ENCODE measurements around the gene PPP4C. TPM values are rescaled to one million over a fixed set of nuclear protein-coding genes. Genes with fewer than 3 reads are reported as not detected.

Gene PPP4C
- total RNA-seq, 1 donor from 2014 or later, result 68.9 TPM

DNA sequence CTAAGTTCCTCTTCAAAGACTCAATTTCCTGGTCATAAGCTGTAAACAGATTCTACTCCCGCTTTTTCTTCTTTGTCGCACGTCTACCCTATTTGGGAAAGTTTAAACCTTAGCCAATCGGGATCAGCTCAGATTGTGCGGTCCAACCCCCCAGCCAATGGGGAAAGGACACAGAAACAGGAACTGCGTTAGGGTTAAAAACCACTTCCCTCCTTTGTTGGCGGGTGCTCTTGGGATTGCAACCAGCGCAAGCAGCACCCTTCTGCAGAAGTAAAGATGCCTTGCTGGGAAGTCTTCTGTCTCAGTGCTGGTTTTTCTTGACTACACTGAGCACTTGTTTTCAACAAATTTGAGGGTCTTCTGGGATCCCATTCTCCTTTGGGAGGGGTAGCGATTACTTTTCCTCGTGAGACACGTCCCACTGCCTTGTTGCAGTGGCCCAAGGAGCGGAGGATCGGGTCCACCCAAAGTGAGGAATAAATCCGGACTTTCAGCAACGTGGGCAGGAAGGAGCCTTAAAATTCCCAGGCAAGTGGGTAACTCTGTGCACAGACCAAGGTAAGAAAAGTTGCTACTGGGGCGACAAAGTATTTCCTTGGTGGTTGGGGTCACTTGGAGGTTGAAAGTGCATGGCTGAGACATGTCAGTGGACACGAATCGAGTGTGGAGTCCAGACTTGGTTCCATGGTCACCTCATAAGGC, 21.2 kb downstream of the PPP4C start:
- Histone ChIP-seq H3K4me1 (peaks cover 43% of the 10 kb centered on the region), H3K4me3 (peak overlapping the region; percentile 86), H3K36me3 (peaks cover 20% of the 10 kb centered on the region), H3K9me3 (peaks cover 19% of the 10 kb centered on the region), H3K27me3 (ENCODE audit: low read depth) (no peaks in the 10 kb centered on the region), H3K27ac (peak overlapping the region; percentile 94)
- DNase-seq, result no peak
- TF ChIP-seq CTCF (IDR thresholded peaks at IDR 0.05), result no peak
- intact Hi-C loops (cut with DNase I), result no loop called here
- ATAC-seq, result no peak

DNA sequence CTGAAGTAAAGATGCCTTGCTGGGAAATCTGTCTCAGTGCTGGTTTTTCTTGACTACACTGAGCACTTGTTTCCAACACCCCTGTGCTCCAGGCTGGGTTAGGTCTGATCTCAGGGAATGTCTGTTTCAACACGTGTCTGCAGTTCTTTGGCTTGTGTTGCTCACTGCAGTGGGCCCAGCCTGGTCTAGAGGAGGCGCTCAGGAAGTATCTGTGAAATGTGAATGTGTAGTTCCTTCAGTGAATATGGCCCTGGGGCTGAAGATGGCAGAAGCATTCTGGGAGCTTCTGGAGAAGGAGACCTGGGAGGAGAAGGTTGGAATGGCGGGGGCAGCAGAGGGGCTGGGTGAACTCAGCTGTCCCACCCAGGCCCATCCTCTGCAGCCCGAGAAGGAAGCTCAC, 28.3 kb downstream of the PPP4C start:
- H3K9me3 ChIP-seq, result no peaks in the 10 kb centered on the region
- DNase-seq (no peak), ATAC-seq (peak; percentile 5)
- TF ChIP-seq CTCF (IDR thresholded peaks at IDR 0.05), result no peak
- H3K27me3 ChIP-seq (ENCODE audit: low read depth), result no peaks in the 10 kb centered on the region
- H3K36me3 ChIP-seq, result peaks cover 40% of the 10 kb centered on the region
- peak overlapping the region; percentile 63 for H3K27ac ChIP-seq
- no peaks in the 10 kb centered on the region for H3K4me1 ChIP-seq
- intact Hi-C loops (cut with DNase I), result no loop called here
- H3K4me3 ChIP-seq, result no peak overlapping the region

- peak overlapping the region; percentile 63 for H3K27ac ChIP-seq
- H3K4me1 ChIP-seq, result no peaks in the 10 kb centered on the region
- peak; percentile 83 for DNase-seq
Measured at GRCh38 chr16:30104492-30104891, 28.7 kb downstream of the PPP4C start.

DNA sequence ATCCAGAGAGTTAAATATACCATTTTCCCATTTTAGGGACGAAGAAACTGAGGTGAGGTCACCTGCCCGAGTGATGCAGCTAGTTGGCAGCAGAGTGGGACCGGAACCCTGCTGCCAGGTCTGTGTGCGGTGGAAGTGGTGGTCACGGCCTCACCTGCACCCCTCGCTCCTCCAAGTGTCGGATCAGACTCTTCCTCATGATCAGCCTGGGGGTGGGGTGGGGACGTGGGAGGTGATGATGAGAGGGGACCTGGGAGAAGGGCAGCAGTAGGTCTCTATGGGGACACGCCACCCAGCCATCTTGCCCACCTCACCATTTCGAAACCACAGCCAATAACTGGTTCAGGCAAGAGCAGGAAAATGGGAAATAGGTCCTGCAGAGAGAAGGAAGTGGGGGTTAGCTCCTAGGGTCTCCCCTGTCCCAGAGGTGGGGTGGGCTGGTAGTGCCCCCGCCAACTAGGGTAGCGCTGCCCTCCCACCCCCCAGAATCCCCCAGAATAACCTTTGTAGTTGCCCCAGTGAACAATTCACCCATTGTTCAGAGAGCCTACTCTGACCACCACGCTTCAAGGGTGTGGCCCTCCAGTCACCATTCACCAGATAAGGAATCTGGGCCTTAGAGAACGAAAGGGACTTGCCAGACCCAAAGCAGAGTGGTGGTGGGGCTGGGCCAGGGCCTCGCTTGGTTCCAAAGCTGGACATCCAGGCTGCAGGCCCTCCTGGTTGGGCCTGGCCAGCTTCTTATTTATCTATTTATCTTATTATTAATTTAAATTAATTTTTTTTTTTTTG, 32.5 kb downstream of the PPP4C start:
- DNase-seq, result no peak
- peaks cover 75% of the 10 kb centered on the region for H3K36me3 ChIP-seq

More at GRCh38 chr16:30104492-30104891, 28.7 kb downstream of the PPP4C start:
- peak; percentile 95 to 96 for ATAC-seq
- no peak overlapping the region for H3K4me3 ChIP-seq
- no peaks in the 10 kb centered on the region for H3K27me3 ChIP-seq (ENCODE audit: low read depth)
- TF ChIP-seq CTCF (IDR thresholded peaks at IDR 0.05), result no peak
- intact Hi-C loops (cut with DNase I), result no loop called here
- H3K9me3 ChIP-seq, result no peaks in the 10 kb centered on the region
- H3K36me3 ChIP-seq, result peaks cover 44% of the 10 kb centered on the region

DNA sequence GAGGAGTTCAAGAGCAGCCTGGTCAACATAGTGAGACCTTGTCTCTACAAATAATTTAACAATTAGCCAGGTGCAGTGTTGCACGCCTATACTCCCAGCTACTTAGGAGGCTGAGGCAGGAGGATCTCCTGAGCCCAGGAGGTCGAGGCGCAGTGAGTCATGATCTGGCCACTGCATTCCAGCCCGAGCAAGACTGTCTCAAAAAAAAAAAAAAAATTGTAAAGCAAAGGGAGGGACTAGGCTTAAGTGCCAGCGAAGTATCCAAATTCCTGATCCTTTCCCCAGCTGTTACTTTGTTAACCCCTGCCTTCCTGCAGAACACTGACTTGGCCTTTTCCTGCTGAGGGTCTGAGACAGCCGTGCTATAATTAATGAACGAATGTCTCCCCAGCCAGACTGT, 34.9 kb downstream of the PPP4C start:
- DNase-seq (no peak), ATAC-seq (no peak)
- peaks cover 16% of the 10 kb centered on the region for H3K4me1 ChIP-seq
- H3K9me3 ChIP-seq, result no peaks in the 10 kb centered on the region
- intact Hi-C loops (cut with DNase I), result no loop called here
- no peak overlapping the region for H3K4me3 ChIP-seq
- H3K36me3 ChIP-seq, result peaks cover 82% of the 10 kb centered on the region
- no peaks in the 10 kb centered on the region for H3K27me3 ChIP-seq (ENCODE audit: low read depth)
- no peak for TF ChIP-seq CTCF (IDR thresholded peaks at IDR 0.05)
- H3K27ac ChIP-seq, result no peak overlapping the region

More for the DNA sequence above, 32.5 kb downstream of the PPP4C start:
- Histone ChIP-seq H3K27me3 (ENCODE audit: low read depth) (no peaks in the 10 kb centered on the region), H3K4me1 (peaks cover 5% of the 10 kb centered on the region), H3K4me3 (no peak overlapping the region), H3K27ac (no peak overlapping the region), H3K9me3 (no peaks in the 10 kb centered on the region)
- ATAC-seq, result no peak
- TF ChIP-seq CTCF (IDR thresholded peaks at IDR 0.05), result no peak
- intact Hi-C loops (cut with DNase I), result no loop called here
